Measurements from ENCODE around the gene CD7. TPM values are rescaled to one million over a fixed set of nuclear protein-coding genes. Genes with fewer than 3 reads are reported as not detected.

The CD7 gene
- total and polyA plus RNA-seq, 8 donors, result 2.0 to 8.6 (median 3.7) TPM; not detected in 3

DNA sequence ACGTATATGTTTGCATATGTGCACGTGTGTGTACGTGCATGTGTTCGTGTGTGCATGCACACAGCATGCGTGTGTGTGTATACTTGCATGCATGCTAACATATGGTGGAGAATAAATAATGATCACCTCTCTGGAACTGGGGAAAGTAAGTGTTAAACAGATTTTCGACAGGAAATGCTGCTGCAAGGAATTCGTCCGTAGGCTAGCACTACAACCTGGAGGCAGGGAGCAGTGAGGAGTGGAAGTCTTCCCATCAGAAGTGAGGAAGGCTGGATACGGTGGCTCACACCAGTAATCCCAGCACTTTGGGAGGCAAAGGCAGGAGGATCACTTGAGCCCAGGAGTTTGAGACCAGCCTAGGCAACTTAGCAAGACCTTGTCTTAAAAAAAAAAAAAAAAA is 39.1 kb downstream of the CD7 start:
- 69 to 81% (median 72%) methylated on average over 9 of the region's 9 CpGs for WGBS, 5 donors
- H3K9me3 ChIP-seq, result no peaks in the 10 kb centered on the region
- H3K27ac ChIP-seq, result peak overlapping the region in 2 of 5 donors; percentile 2 to 73
- no peaks in the 10 kb centered on the region for H3K27me3 ChIP-seq
- H3K36me3 ChIP-seq, result peaks cover 0 to 6% (median 3%) of the 10 kb centered on the region in 4 donors
- intact Hi-C loops (cut with DNase I; ENCODE audit: low total_unique reads), result no loop called here
- peaks cover 31 to 74% (median 40%) of the 10 kb centered on the region in 4 donors for H3K4me1 ChIP-seq
- no peak for DNase-seq
- TF ChIP-seq EP300 (IDR thresholded peaks at IDR 0.05) (no peak), POLR2A (IDR thresholded peaks at IDR 0.05) (no peak), POLR2AphosphoS5 (IDR thresholded peaks at IDR 0.05) (no peak)
- TF ChIP-seq, protein P1, sequence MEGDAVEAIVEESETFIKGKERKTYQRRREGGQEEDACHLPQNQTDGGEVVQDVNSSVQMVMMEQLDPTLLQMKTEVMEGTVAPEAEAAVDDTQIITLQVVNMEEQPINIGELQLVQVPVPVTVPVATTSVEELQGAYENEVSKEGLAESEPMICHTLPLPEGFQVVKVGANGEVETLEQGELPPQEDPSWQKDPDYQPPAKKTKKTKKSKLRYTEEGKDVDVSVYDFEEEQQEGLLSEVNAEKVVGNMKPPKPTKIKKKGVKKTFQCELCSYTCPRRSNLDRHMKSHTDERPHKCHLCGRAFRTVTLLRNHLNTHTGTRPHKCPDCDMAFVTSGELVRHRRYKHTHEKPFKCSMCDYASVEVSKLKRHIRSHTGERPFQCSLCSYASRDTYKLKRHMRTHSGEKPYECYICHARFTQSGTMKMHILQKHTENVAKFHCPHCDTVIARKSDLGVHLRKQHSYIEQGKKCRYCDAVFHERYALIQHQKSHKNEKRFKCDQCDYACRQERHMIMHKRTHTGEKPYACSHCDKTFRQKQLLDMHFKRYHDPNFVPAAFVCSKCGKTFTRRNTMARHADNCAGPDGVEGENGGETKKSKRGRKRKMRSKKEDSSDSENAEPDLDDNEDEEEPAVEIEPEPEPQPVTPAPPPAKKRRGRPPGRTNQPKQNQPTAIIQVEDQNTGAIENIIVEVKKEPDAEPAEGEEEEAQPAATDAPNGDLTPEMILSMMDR (IDR thresholded peaks at IDR 0.05), result no peak
- H3K4me3 ChIP-seq, result no peak overlapping the region

DNA sequence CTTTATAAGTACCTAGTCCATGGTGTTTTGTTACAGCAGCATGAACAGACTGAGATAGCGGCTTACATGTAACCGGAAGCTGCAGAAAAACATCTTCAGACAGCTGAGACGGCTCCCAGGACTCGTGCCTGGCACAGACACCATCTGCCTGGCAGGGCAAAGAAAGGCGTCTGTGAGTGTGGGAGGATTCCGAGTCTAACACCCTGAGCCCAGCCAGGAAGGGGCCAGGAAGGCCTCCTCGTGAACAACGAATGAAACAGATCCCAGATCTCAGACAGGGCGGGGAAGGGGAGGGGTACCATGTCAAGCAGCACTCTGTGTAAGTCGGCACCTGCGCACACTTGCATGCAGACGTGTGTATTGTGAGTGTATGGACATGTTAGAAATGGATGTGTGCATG is 39.6 kb downstream of the CD7 start:
- 68 to 84% (median 73%) methylated on average over 11 to 12 of the region's 12 CpGs for WGBS, 5 donors
- intact Hi-C loops (cut with DNase I; ENCODE audit: low total_unique reads), result no loop called here
- DNase-seq, result no peak
- H3K9me3 ChIP-seq, result no peaks in the 10 kb centered on the region
- H3K4me1 ChIP-seq, result peaks cover 29 to 69% (median 35%) of the 10 kb centered on the region in 4 donors
- peak overlapping the region in 1 of 5 donors; percentile 20 for H3K27ac ChIP-seq
- peaks cover 0 to 6% (median 3%) of the 10 kb centered on the region in 4 donors for H3K36me3 ChIP-seq
- no peak overlapping the region for H3K4me3 ChIP-seq
- H3K27me3 ChIP-seq, result no peaks in the 10 kb centered on the region
- TF ChIP-seq, protein P1 (IDR thresholded peaks at IDR 0.05), result no peak
- no peak for TF ChIP-seq POLR2A (IDR thresholded peaks at IDR 0.05)
- no peak for TF ChIP-seq EP300 (IDR thresholded peaks at IDR 0.05)
- TF ChIP-seq POLR2AphosphoS5 (IDR thresholded peaks at IDR 0.05), result no peak

DNA sequence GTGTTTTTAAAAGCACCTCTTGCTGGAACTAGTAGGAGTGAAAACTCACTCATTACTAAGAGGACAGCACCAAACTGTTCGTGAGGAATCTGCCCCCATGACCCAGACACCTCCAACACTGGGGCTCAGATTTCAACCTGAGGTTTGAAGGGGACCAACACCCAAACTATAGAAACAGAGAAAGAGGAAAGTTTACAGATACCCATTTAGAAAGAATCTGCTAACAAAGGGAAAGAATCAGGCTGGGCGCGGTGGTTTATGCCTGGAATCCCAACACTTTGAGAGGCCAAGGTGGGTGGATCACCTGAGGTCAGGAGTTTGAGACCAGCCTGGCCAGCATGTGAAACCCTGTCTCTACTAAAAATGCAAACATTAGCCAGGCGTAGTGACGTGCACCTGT is 40.5 kb downstream of the CD7 start:
- peaks cover 22 to 66% (median 34%) of the 10 kb centered on the region in 4 donors for H3K4me1 ChIP-seq
- H3K4me3 ChIP-seq, result no peak overlapping the region
- H3K36me3 ChIP-seq, result peaks cover under 1 to 7% (median 4%) of the 10 kb centered on the region in 4 donors
- no peak for DNase-seq
- H3K9me3 ChIP-seq, result no peaks in the 10 kb centered on the region
- H3K27me3 ChIP-seq, result no peaks in the 10 kb centered on the region
- 57 to 81% (median 71%) methylated on average over 5 of the region's 5 CpGs for WGBS, 5 donors
- peak overlapping the region in 1 of 5 donors; percentile 20 for H3K27ac ChIP-seq
- TF ChIP-seq POLR2AphosphoS5 (IDR thresholded peaks at IDR 0.05), result no peak
- TF ChIP-seq POLR2A (IDR thresholded peaks at IDR 0.05), result no peak
- TF ChIP-seq, protein P1 (IDR thresholded peaks at IDR 0.05), result no peak
- no peak for TF ChIP-seq EP300 (IDR thresholded peaks at IDR 0.05)
- intact Hi-C loops (cut with DNase I; ENCODE audit: low total_unique reads), result no loop called here

DNA sequence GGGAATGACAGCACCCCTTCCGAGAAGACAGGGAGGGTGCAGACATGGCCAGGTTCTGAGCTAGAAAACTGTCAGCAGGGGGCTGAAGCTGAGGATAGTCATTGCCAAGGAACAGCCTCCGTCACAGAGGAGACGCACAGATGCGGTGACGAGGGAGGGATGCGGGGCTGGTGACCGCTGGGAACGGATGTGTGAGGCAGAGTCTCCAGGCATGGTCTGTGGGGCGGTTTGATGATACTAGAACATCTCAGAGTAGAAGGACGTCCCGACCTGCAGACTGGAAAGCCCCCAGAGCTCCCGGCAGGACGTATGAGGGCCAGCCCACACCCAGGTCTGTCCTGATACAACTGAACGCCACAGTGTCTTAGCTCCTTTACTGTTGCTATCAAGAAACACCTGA is 42.1 kb downstream of the CD7 start:
- Histone ChIP-seq H3K27ac (no peak overlapping the region), H3K4me3 (no peak overlapping the region), H3K36me3 (peaks cover 9 to 23% (median 16%) of the 10 kb centered on the region in 4 donors), H3K9me3 (no peaks in the 10 kb centered on the region), H3K27me3 (no peaks in the 10 kb centered on the region), H3K4me1 (peaks cover 33 to 71% (median 41%) of the 10 kb centered on the region in 4 donors)
- intact Hi-C loops (cut with DNase I; ENCODE audit: low total_unique reads), result no loop called here
- TF ChIP-seq POLR2AphosphoS5 (IDR thresholded peaks at IDR 0.05) (no peak), EP300 (IDR thresholded peaks at IDR 0.05) (no peak), POLR2A (IDR thresholded peaks at IDR 0.05) (no peak)
- TF ChIP-seq, protein P1 (IDR thresholded peaks at IDR 0.05), result no peak
- no peak for DNase-seq
- WGBS, 5 donors, result 91 to 94% (median 93%) methylated on average over 12 to 14 of the region's 14 CpGs

All from stomach (tissue), 9 donors.